ENCODE measurements around the gene FGFR3.

Gene FGFR3

GRCh38 chr4:1756893-1757779 lies 36.0 kb upstream of the FGFR3 start:
- no peak for TF ChIP-seq CTCF (conservative IDR thresholded peaks at IDR 0.05)
- H3K27ac ChIP-seq, result no peak overlapping the region

- no peak overlapping the region for H3K27ac ChIP-seq
- TF ChIP-seq CTCF (conservative IDR thresholded peaks at IDR 0.05), result no peak
Measured at GRCh38 chr4:1757836-1758235, 35.3 kb upstream of the FGFR3 start.

- no peak for TF ChIP-seq CTCF (conservative IDR thresholded peaks at IDR 0.05)
Measured at GRCh38 chr4:1758306-1759121, 34.6 kb upstream of the FGFR3 start.

GRCh38 chr4:1759170-1759817 lies 33.8 kb upstream of the FGFR3 start:
- no peak overlapping the region for H3K27ac ChIP-seq
- no peak for TF ChIP-seq CTCF (conservative IDR thresholded peaks at IDR 0.05)

More at GRCh38 chr4:1758306-1759121, 34.6 kb upstream of the FGFR3 start:
- no peak overlapping the region for H3K27ac ChIP-seq

GRCh38 chr4:1759818-1760223 lies 33.3 kb upstream of the FGFR3 start:
- H3K27ac ChIP-seq, result no peak overlapping the region
- no peak for TF ChIP-seq CTCF (conservative IDR thresholded peaks at IDR 0.05)

GRCh38 chr4:1760521-1761071 lies 32.5 kb upstream of the FGFR3 start:
- no peak for TF ChIP-seq CTCF (conservative IDR thresholded peaks at IDR 0.05)
- H3K27ac ChIP-seq, result no peak overlapping the region

Measured in VCaP (cell line).